Adrenal gland (tissue), 12 donors: ENCODE results near the gene FAS. TPM values are rescaled to one million over a fixed set of nuclear protein-coding genes. Genes with fewer than 3 reads are reported as not detected.
A peak's percentile ranks its signal among the peaks of the same experiment; 100 is the strongest.

Source experiments
- DNase-seq, 7 donors: peaks; one replicate each; pipeline ENCODE4 v3.0.0-alpha.2; 2019 to 2020
- H3K27ac ChIP-seq, 5 donors: fragments of 200-600 bp; sonication (generic) in 4 of 5; 1 replicate in 3 of 5; 2 replicates in 2 of 5; pipeline versions ENCODE4 v1.5.1 to v1.8.0; 2016 to 2020; ENCODE audit warnings: mild to moderate bottlenecking in 1 of 5
- H3K27me3 ChIP-seq: fragments of 200-600 bp; 2 replicates; pipeline ENCODE4 v1.8.0; 2021
- H3K36me3 ChIP-seq, 2 donors: fragments of 200-600 bp; replicated peaks in 1 of 2; 1 replicate in 1 of 2; 2 replicates in 1 of 2; pipeline versions ENCODE4 v1.5.1 to v1.8.0; 2018 to 2022
- H3K4me1 ChIP-seq, 2 donors: fragments of 200-600 bp; replicated peaks in 1 of 2; 1 replicate in 1 of 2; 2 replicates in 1 of 2; pipeline versions ENCODE4 v1.5.1 to v1.8.0; 2018 to 2021
- H3K4me3 ChIP-seq, 4 donors: fragments of 200-600 bp; sonication (generic) in 3 of 4; one replicate each; pipeline ENCODE4 v1.5.1; 2016 to 2018
- H3K9me3 ChIP-seq, 3 donors: fragments of 200-600 bp; sonication (generic) in 1 of 3; replicated peaks in 1 of 3; 1 replicate in 2 of 3; 2 replicates in 1 of 3; pipeline versions ENCODE4 v1.5.1 to v1.8.0; 2016 to 2021
- POLR2A ChIP-seq, 2 donors: fragments of 450-650 bp; IDR thresholded peaks; one replicate each; pipeline ENCODE4 v1.6.1; 2017; ENCODE audit warnings: antibody characterized with exemption in 2 of 2, mild to moderate bottlenecking in 2 of 2, moderate library complexity in 1 of 2
- WGBS, 4 donors: extraction: QIAGEN DNeasy Blood & Tissue Kit in 2 of 4; methylation state at CpG; one replicate each; pipeline versions ENCODE4 v1.1.5 to v1.1.7; 2013 to 2017; 5-methylcytosine and 5-hydroxymethylcytosine counted together
- intact Hi-C, 2 donors: fragments of 100-400 bp; cut with DNase I; formaldehyde crosslinking; loops; one replicate each; pipeline versions ENCODE4 v1.14.1 to v1.15.0; 2022 to 2023
- polyA plus RNA-seq, 3 donors: library from polyadenylated mRNA; stranded (reverse); fragments of 200-250 nt in 2 of 3; fragments of 350-450 nt in 1 of 3; fragmentation: Illumina TruSeq in 1 of 3; extraction: RNeasy Lipid Tissue Mini Kit (QIAGEN cat#74804) in 1 of 3; gene quantifications; one replicate each; pipeline ENCODE4 v1.2.3, GENCODE V29; 2013 to 2014
- total RNA-seq, 9 donors: library from RNA; depleted of rRNA in 4 of 9; stranded (reverse); fragments of >200 nt in 4 of 9; fragments of 120-200 nt in 1 of 9; fragmentation: NEBNext Ultra II Directional in 1 of 9; extraction: Animal tissue kit (Norgen Biotek cat#: 25700) in 1 of 9; gene quantifications; one replicate each; pipeline versions ENCODE4 v1.1.0 to v1.2.4, GENCODE V29; 2013 to 2023
- TF ChIP-seq, protein P1 (sequence below), 6 experiments: fragments of 450-650 bp in 4 of 6; fragments of 200-600 bp in 2 of 6; sonication (generic) in 1 of 6; IDR thresholded peaks; 1 replicate in 5 of 6; 2 replicates in 1 of 6; pipeline versions ENCODE4 v1.5.1 to v1.8.0; 2016 to 2021; ENCODE audit warnings: antibody characterized with exemption in 6 of 6, mild to moderate bottlenecking in 2 of 6, moderate library complexity in 1 of 6
- donor health status: healthy with polysubstance abuse.
- donor health status: Bipolar disorder and iron deficiency.
- donor health status: DM: yes; HTN: yes; CAD: no.
- donor health status: DM: no; HTN: no; CAD: no.
- donor health status: DM: no; HTN: no; CAD: no.
- donor health status: DM: yes; HTN: yes; CAD: no.

FAS gene
- total and polyA plus RNA-seq, 12 donors, result 9.8 to 236 (median 49.5) TPM

GRCh38 chr10:88989423-88989822 lies 1.2 kb upstream of the FAS start:
- no peaks in the 10 kb centered on the region for H3K27me3 ChIP-seq
- H3K27ac ChIP-seq, result peak overlapping the region in 4 of 5 donors; percentile 94 to 98 (median 96)
- TF ChIP-seq POLR2A (IDR thresholded peaks at IDR 0.05), result no peak
- TF ChIP-seq, protein P1, sequence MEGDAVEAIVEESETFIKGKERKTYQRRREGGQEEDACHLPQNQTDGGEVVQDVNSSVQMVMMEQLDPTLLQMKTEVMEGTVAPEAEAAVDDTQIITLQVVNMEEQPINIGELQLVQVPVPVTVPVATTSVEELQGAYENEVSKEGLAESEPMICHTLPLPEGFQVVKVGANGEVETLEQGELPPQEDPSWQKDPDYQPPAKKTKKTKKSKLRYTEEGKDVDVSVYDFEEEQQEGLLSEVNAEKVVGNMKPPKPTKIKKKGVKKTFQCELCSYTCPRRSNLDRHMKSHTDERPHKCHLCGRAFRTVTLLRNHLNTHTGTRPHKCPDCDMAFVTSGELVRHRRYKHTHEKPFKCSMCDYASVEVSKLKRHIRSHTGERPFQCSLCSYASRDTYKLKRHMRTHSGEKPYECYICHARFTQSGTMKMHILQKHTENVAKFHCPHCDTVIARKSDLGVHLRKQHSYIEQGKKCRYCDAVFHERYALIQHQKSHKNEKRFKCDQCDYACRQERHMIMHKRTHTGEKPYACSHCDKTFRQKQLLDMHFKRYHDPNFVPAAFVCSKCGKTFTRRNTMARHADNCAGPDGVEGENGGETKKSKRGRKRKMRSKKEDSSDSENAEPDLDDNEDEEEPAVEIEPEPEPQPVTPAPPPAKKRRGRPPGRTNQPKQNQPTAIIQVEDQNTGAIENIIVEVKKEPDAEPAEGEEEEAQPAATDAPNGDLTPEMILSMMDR (IDR thresholded peaks at IDR 0.05), result no peak
- no peaks in the 10 kb centered on the region for H3K9me3 ChIP-seq
- H3K4me1 ChIP-seq, result peaks cover 11 to 51% of the 10 kb centered on the region in 2 donors
- intact Hi-C loops, result loop anchor here in 1 of 2 donors (5.0 kb wide), 1 partner anchor 47 kb away; no protein-coding TSS in a partner anchor
- WGBS, 4 donors, result 64 to 74% (median 68%) methylated on average over 2 of the region's 2 CpGs
- H3K36me3 ChIP-seq, result no peaks in the 10 kb centered on the region
- no peak for DNase-seq
- H3K4me3 ChIP-seq, result peak overlapping the region in 1 of 4 donors; percentile 94

DNA sequence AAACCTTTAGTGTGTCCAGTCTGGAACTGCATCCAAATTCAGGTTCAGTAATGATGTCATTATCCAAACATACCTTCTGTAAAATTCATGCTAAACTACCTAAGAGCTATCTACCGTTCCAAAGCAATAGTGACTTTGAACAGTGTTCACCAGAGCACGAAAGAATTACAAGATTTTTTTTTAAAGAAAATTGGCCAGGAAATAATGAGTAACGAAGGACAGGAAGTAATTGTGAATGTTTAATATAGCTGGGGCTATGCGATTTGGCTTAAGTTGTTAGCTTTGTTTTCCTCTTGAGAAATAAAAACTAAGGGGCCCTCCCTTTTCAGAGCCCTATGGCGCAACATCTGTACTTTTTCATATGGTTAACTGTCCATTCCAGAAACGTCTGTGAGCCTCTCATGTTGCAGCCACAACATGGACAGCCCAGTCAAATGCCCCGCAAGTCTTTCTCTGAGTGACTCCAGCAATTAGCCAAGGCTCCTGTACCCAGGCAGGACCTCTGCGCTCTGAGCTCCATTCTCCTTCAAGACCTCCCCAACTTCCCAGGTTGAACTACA lies 694 bp upstream of the FAS start:
- no peaks in the 10 kb centered on the region for H3K36me3 ChIP-seq
- no peaks in the 10 kb centered on the region for H3K9me3 ChIP-seq
- peak overlapping the region; percentile 90 to 98 (median 94) for H3K27ac ChIP-seq
- intact Hi-C loops, result loop anchor here in 1 of 2 donors (5.0 kb wide), 1 partner anchor 48 kb away; no protein-coding TSS in a partner anchor
- DNase-seq, result peak in 3 of 7 donors; percentile 49 to 84 (median 54)
- H3K27me3 ChIP-seq, result no peaks in the 10 kb centered on the region
- peak overlapping the region in 3 of 4 donors; percentile 51 to 94 (median 72) for H3K4me3 ChIP-seq
- TF ChIP-seq POLR2A (IDR thresholded peaks at IDR 0.05), result peak in 1 of 2 donors; percentile 3
- TF ChIP-seq, protein P1 (IDR thresholded peaks at IDR 0.05), result no peak
- 6 to 15% (median 12%) methylated on average over 8 of the region's 8 CpGs for WGBS, 4 donors
- peaks cover 11 to 56% of the 10 kb centered on the region in 2 donors for H3K4me1 ChIP-seq

DNA sequence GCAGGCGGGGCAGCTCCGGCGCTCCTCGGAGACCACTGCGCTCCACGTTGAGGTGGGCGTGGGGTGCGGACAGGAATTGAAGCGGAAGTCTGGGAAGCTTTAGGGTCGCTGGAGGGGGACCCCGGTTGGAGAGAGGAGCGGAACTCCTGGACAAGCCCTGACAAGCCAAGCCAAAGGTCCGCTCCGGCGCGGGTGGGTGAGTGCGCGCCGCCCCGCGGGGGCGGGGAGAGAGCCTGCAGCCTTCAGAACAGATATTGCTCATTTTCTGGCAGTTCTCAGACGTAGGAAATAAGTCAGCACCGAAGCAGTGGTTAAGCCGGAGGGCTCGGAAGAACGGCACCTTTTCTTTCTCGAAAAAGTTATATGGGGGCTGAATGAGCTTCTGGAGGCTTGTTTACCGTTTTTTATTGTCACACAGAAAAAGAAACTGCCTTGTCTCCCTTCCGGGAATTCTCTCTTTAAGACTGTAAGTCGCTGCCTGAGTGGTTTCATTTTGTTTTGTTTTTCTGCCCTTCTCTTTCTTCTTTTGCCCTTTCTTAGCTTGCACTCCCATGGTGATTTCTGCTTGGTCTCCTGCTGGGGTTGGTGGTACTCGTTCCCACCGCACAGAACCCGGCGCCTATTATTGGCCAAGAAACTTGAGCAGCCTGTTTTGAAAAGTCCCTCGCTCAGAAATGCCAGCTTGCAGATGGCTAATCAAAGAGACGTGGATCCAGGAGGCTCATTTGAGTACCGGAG lies 732 bp downstream of the FAS start:
- 0 to 1% (median 0%) methylated on average over 26 to 38 of the region's 38 CpGs for WGBS, 4 donors
- Histone ChIP-seq H3K27ac (peak overlapping the region; percentile 90 to 98 (median 94)), H3K36me3 (no peaks in the 10 kb centered on the region), H3K4me1 (peaks cover 11 to 67% of the 10 kb centered on the region in 2 donors), H3K27me3 (no peaks in the 10 kb centered on the region), H3K4me3 (peak overlapping the region; percentile 51 to 94 (median 83)), H3K9me3 (no peaks in the 10 kb centered on the region)
- peak; percentile 73 to 89 (median 77) for DNase-seq
- TF ChIP-seq POLR2A (IDR thresholded peaks at IDR 0.05), result peak; percentile 37 to 63
- TF ChIP-seq, protein P1 (IDR thresholded peaks at IDR 0.05), result no peak
- intact Hi-C loops, result no loop called here

GRCh38 chr10:88991899-88992320 lies 1.3 kb downstream of the FAS start:
- Histone ChIP-seq H3K9me3 (no peaks in the 10 kb centered on the region), H3K27me3 (no peaks in the 10 kb centered on the region), H3K27ac (peak overlapping the region; percentile 90 to 98 (median 94)), H3K4me3 (peak overlapping the region; percentile 51 to 94 (median 83)), H3K36me3 (no peaks in the 10 kb centered on the region), H3K4me1 (peaks cover 16 to 69% of the 10 kb centered on the region in 2 donors)
- no peak for DNase-seq
- TF ChIP-seq, protein P1 (IDR thresholded peaks at IDR 0.05), result no peak
- TF ChIP-seq POLR2A (IDR thresholded peaks at IDR 0.05), result no peak
- intact Hi-C loops, result no loop called here
- WGBS, 4 donors, result 4 to 13% (median 9%) methylated on average over 6 of the region's 6 CpGs
